ENCODE results near the gene ZMYM2.

ZMYM2 gene

DNA sequence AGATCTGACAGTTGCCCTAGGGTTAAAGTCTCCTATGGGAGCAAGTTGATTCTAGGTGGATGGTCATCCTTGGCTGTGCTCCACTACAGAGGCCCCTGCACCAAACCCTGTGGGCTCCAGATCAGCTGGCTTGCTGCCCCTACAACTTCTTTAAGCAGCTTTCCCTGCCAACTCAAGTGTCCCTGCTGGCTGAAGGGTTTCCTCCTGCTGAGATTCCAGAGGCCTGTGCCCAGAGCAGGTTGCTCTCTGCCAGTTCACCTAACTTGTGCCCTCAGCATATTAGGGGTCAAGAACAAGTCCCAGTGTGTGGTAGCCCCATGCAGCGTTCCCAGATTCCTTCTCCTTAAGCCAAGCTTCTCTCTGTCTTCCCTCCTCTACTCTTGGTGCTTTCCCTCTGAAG is 85.6 kb downstream of the ZMYM2 start:
- no peak for DNase-seq (ENCODE audit: low read depth in 2 of 2)

DNA sequence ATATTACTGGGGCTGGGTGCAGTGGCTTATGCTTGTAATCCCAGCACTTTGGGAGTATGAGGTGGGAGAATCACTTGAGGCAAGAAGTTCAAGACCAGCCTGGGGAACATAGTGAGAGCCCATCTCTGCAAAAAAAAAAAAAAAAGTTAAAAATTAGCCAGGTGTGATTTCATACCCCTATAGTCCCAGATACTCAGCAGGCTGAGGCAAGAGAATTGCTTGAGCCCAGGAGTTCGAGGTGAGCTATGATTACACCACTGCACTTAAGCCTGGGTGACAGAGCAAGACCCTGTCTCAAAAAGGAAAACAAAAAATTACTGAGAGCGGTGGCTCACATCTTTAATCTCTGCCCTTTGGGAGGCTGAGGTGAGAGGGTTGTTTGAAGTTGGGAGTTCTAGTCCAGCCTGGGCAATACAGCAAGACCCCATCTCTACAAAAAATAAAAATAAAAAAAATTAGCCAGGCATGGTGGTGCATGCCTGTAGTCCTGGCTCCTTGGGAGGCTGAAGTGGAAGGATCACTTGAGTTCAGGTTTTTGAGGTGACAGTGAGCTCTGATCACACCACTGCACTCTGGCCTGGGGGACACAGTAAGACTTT is 87.5 kb downstream of the ZMYM2 start:
- DNase-seq (ENCODE audit: low read depth in 2 of 2) = no peak

- DNase-seq (ENCODE audit: low read depth in 2 of 2) = no peak
Measured at GRCh38 chr13:20049558-20050473, 91.3 kb downstream of the ZMYM2 start.

GRCh38 chr13:20051366-20051765 is 92.8 kb downstream of the ZMYM2 start:
- DNase-seq (ENCODE audit: low read depth in 2 of 2) = no peak

DNA sequence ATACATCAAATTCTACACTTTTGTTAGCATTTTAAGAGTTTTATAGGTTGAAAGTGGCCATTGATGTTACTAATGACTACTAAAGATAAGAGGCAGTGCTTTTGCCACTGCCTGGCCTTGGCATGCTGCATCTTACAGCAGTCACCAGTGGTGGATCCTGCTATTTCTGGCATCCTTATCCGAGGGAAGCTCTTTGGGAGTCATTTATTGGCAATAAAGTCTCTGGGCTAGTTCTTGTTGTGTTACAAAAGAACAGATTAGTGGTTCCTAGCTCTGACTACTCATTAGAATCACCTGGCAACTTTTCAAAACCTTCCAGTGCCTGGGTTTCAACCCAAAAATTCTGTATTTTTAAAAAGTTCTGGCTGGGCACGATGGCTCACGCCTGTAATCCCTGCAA is 94.5 kb downstream of the ZMYM2 start:
- no peak for DNase-seq (ENCODE audit: low read depth in 2 of 2)

DNA sequence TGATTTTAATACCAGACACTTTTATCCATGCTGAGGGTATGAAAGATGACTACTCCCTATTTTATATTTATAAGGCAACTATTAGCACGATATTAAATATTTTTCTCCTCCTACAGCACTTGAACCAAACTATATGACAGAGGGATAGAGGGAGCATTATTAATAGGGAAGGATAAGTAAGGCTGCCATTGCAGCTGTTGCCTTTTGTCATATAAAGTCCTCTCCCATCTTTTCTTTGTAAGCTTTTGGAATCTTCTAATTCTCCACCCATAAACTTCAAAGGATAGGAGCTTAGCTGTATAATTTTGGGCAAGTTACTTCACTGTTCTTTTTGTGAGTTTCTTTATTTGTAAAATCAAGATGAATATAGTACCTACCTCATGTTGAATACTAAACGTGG is 95.4 kb downstream of the ZMYM2 start:
- DNase-seq (ENCODE audit: low read depth in 2 of 2) = no peak

- no peak for DNase-seq (ENCODE audit: low read depth in 2 of 2)
Measured at GRCh38 chr13:20054586-20054985, 96.1 kb downstream of the ZMYM2 start.

GRCh38 chr13:20057214-20057613 is 98.7 kb downstream of the ZMYM2 start:
- DNase-seq (ENCODE audit: low read depth in 2 of 2) = no peak

- no peak for DNase-seq (ENCODE audit: low read depth in 2 of 2)
Measured at GRCh38 chr13:20057963-20058362, 99.4 kb downstream of the ZMYM2 start.

GRCh38 chr13:20058476-20058875 is 99.9 kb downstream of the ZMYM2 start:
- DNase-seq (ENCODE audit: low read depth in 2 of 2) = no peak

- DNase-seq (ENCODE audit: low read depth in 2 of 2) = no peak
Measured at GRCh38 chr13:20064128-20064527, 105.6 kb downstream of the ZMYM2 start.

DNA sequence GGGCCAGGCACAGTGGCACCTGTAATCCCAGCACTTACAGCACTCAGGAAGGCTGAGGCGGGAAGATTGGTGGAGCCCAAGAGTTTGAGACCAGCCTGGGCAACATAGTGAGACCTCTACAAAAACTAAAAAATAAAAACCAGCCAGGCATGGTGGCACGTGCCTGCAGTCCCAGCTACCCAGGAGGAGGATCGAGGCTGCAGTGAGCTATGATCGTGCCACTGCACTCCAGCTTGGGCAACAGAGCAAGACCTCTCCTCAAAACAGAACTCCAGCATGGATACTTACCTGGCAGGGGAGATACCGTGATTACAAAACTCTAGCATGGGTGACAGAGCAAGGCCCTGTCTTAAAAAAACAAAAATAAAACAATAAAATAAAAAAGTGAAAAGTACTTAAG is 107.0 kb downstream of the ZMYM2 start:
- no peak for DNase-seq (ENCODE audit: low read depth in 2 of 2)

DNA sequence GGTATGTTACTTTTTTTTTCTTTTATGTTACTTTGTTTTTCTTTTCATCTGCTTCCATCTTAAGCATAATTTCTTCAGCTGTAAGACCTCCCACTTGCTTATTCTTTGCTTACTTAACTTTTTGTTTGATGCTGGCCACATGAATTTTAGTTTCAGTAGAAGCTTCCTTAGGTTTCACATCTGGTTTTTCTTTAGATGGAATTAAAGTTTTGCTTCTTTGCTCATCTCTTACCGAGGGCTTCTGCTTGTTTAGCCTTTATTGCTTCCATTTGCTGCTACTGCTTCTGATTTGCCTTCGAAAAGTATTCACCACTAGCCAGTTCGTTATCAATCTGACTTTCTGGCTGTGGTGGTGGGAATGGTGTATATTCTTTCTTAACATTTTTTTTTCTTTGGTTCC is 111.4 kb downstream of the ZMYM2 start:
- no peak for DNase-seq (ENCODE audit: low read depth in 2 of 2)

DNA sequence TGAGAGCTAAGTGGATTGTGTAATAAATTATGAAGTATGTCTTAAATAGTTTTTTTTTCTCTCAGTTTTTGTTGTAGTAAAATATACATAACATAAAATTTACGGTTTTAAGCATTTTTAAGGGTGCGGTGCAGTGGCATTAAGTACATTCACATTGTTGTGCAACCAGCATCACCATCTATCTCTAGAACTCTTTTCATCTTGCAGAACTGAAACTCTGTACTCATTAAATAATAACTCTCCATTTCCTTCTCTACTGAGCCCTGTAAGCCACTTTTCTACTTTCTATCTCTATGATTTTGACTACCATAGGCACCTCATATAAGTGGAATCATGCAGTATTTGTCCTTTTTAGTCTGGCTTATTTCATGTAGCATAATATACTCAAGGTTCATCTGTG is 115.2 kb downstream of the ZMYM2 start:
- DNase-seq (ENCODE audit: low read depth in 2 of 2) = no peak

GRCh38 chr13:20074966-20075365 is 116.4 kb downstream of the ZMYM2 start:
- DNase-seq (ENCODE audit: low read depth in 2 of 2) = no peak

DNA sequence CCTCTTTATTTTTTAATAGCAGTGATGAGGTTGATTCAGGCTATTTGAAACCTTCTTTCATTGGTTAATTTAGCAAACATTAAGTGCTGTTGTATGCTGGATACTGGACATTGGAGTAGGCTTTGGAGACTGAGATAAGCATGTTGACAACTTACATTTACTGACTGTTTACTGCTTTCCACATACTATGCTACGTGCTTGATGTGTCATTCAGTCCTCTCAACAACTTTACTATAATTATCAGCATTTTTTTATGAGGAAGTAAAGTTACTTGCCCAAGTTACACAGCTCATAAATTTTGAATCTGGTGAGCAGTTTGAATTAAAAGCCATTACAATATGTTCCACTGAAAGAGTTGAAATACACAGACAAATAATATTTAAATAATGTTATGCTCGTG is 118.6 kb downstream of the ZMYM2 start:
- DNase-seq (ENCODE audit: low read depth in 2 of 2) = no peak

GRCh38 chr13:20080377-20081164 is 122.0 kb downstream of the ZMYM2 start:
- DNase-seq (ENCODE audit: low read depth in 2 of 2) = no peak

DNA sequence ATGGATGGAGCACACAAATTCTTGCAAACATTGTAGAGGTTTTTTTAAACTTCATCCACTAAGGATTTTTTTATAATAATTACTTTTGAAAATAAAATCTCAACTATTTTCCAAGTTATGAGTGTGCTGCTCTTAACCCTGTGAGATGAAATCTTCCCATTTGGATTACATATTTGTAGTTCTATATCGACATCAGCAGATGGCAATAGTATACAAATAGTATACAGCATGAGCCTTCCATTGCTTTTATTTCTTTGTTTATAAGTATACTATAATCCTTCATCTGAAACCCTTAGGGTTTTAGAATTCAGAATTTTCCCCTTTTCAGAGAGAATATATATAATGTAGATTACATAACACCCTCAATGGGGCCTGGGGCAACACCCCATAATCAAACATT is 131.8 kb downstream of the ZMYM2 start:
- DNase-seq (ENCODE audit: low read depth in 2 of 2) = no peak

DNA sequence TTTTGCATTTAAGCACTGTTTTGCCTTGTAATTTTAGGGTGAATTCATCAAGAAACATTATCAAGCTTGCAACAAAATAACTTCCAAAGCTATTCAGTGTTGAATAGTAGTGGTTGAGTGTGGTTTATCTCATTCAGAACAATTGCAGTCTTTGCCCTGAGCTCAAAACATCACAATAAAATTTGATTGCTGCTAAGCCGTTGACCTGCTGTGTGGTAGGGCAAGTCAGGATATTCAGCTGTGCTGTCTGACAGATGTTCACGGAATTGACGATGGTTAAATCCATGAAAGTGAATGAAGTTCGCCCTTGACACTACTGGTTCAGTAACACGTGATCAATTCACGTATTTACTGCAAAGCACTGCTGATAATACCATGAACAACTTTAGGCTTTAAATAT is 135.4 kb downstream of the ZMYM2 start:
- DNase-seq (ENCODE audit: low read depth in 2 of 2) = no peak

GRCh38 chr13:20099319-20099718 is 140.8 kb downstream of the ZMYM2 start:
- DNase-seq (ENCODE audit: low read depth in 2 of 2) = no peak

- DNase-seq (ENCODE audit: low read depth in 2 of 2) = no peak
Measured at GRCh38 chr13:20101467-20102316, 143.2 kb downstream of the ZMYM2 start.

Measured in stimulated activated CD4-positive, alpha-beta T cell treated with anti-CD3 and anti-CD28 coated beads, Interleukin-4, amount 100 ng/mL, for 48 hours (primary cell).